CD4-positive, alpha-beta T cell treated with Interleukin-1 beta for 1 hour (primary cell): ENCODE measurements around the gene ATF2.

Source experiments
- DNase-seq, 2 donors: peaks; one replicate each; pipeline ENCODE4 v3.0.0-alpha.2; 2020 to 2022

The ATF2 gene

DNA sequence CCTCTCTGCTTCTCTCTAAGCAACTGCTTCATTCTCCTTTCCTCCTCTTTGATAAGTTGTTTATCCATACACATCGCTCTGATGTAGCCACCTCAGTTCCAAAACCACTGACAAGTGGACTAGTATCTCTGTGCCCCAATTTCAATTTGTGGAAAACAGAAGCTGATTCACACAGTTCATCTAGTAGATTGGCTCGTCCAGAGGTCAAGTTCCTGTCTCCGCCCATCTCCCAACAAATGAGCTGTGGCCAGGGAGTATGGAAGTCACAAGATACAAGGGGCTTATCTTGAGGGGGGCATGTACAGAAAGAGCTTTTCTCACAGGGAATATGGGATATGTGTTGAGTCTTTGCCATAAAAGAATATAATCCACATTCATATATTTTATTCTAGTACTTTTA, 145.1 kb downstream of the ATF2 start:
- DNase-seq, result no peak
